Colonic mucosa (tissue), 4 donors: ENCODE data around the gene CFAP61. TPM values are rescaled to one million over a fixed set of nuclear protein-coding genes. Genes with fewer than 3 reads are reported as not detected.

Experiments
- DNase-seq: peaks from one replicate; pipeline ENCODE4 v3.0.0-alpha.2; 2020
- H3K27ac ChIP-seq: fragments of 200-600 bp; one replicate; pipeline ENCODE4 v1.8.0; 2021
- H3K27me3 ChIP-seq: fragments of 200-600 bp; one replicate; pipeline ENCODE4 v1.8.0; 2021
- H3K36me3 ChIP-seq: fragments of 200-600 bp; one replicate; pipeline ENCODE4 v1.8.0; 2021
- H3K4me1 ChIP-seq: fragments of 200-600 bp; one replicate; pipeline ENCODE4 v1.8.0; 2021; ENCODE audit warnings: mild to moderate bottlenecking
- H3K4me3 ChIP-seq: fragments of 200-600 bp; one replicate; pipeline ENCODE4 v1.8.0; 2021
- H3K9ac ChIP-seq, 2 donors: one replicate each; pipeline ENCODE4 v1.7.0; 2013; ENCODE audit warnings: control low read depth in 2 of 2, low read depth in 2 of 2, low read length in 2 of 2
- H3K9me3 ChIP-seq: fragments of 200-600 bp; one replicate; pipeline ENCODE4 v1.8.0; 2021
- intact Hi-C: fragments of 100-400 bp; cut with DNase I; formaldehyde crosslinking; loops from one replicate; pipeline ENCODE4 v1.14.1; 2022
- total RNA-seq, 2 donors: library from RNA; stranded (reverse); fragmentation: NEBNext Ultra II Directional in 1 of 2; extraction: Animal tissue kit (Norgen Biotek cat#: 25700) in 1 of 2; gene quantifications; one replicate each; pipeline ENCODE4 v1.2.1, GENCODE V29; 2021
- TF ChIP-seq, protein P1 (sequence below): fragments of 200-600 bp; IDR thresholded peaks from one replicate; pipeline ENCODE4 v1.8.0; 2022; ENCODE audit warnings: antibody characterized with exemption, mild to moderate bottlenecking
- donor health status: healthy.
- donor health status: DM: no; HTN: no; CAD: no.
- donor health status: DM: no; HTN: no; CAD: no.

CFAP61 gene
- total RNA-seq, 2 donors from 2014 or later = 0.32 TPM; not detected in 1

DNA sequence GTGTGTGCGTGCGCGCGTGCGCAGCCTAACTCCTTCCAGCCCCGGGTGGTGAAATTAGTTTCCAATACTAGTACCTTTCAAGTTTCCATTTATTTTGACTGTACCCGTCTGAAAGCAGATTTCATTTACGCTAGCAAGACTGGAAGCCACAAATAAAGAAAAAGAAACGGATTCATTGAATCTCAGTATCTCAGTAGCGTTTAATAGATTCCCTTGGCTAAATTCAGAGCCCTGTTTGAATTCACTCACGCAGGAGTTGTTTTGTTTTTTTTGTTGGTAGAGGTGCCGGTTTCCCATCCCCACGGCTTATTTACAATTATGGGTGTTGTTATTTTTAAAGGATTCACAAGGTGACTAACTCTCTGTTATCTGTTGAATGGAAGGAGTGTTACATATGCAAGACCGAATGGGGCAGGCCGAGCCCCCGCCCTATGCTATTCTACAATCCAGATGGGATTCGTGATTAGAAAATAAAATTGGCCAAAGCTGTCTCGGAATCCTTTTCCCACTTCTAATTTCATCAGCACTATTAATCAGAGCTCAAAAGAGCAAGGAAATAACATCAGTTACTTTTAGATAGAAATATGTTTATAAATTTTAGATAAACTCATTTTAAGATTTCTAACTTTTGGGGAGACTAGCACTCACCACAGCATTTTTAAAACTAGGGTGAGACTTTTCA is 313.3 kb downstream of the CFAP61 start:
- no peak overlapping the region for H3K4me3 ChIP-seq
- H3K36me3 ChIP-seq = no peaks in the 10 kb centered on the region
- H3K9ac ChIP-seq = no peak overlapping the region
- no peaks in the 10 kb centered on the region for H3K9me3 ChIP-seq
- no peak for DNase-seq
- intact Hi-C loops = no loop called here
- H3K27me3 ChIP-seq = peaks cover 71% of the 10 kb centered on the region
- TF ChIP-seq, protein P1, sequence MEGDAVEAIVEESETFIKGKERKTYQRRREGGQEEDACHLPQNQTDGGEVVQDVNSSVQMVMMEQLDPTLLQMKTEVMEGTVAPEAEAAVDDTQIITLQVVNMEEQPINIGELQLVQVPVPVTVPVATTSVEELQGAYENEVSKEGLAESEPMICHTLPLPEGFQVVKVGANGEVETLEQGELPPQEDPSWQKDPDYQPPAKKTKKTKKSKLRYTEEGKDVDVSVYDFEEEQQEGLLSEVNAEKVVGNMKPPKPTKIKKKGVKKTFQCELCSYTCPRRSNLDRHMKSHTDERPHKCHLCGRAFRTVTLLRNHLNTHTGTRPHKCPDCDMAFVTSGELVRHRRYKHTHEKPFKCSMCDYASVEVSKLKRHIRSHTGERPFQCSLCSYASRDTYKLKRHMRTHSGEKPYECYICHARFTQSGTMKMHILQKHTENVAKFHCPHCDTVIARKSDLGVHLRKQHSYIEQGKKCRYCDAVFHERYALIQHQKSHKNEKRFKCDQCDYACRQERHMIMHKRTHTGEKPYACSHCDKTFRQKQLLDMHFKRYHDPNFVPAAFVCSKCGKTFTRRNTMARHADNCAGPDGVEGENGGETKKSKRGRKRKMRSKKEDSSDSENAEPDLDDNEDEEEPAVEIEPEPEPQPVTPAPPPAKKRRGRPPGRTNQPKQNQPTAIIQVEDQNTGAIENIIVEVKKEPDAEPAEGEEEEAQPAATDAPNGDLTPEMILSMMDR = no peak
- peaks cover 10% of the 10 kb centered on the region for H3K4me1 ChIP-seq
- H3K27ac ChIP-seq = no peak overlapping the region

DNA sequence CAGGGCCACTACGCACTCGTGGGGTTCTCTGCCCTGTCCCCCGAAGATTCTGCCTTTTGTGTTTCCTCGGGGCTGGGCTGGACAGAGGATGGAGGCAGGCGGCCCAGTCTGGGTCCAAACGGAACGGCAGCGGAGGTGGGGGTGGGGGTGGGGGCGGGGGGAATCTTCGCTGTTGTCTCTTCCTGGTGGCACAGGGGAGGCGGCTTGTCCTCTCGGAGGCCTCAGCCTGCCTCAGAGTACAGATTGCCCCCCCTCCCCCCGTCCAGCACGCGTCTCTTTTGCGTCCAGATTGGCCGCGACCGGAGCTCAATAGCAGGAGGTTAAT is 314.2 kb downstream of the CFAP61 start:
- H3K36me3 ChIP-seq = no peaks in the 10 kb centered on the region
- H3K27me3 ChIP-seq = peaks cover 78% of the 10 kb centered on the region
- no peak overlapping the region for H3K27ac ChIP-seq
- H3K4me1 ChIP-seq = peaks cover 10% of the 10 kb centered on the region
- TF ChIP-seq, protein P1 = no peak
- no peak overlapping the region for H3K9ac ChIP-seq
- intact Hi-C loops = no loop called here
- no peak for DNase-seq
- no peak overlapping the region for H3K4me3 ChIP-seq
- H3K9me3 ChIP-seq = no peaks in the 10 kb centered on the region

DNA sequence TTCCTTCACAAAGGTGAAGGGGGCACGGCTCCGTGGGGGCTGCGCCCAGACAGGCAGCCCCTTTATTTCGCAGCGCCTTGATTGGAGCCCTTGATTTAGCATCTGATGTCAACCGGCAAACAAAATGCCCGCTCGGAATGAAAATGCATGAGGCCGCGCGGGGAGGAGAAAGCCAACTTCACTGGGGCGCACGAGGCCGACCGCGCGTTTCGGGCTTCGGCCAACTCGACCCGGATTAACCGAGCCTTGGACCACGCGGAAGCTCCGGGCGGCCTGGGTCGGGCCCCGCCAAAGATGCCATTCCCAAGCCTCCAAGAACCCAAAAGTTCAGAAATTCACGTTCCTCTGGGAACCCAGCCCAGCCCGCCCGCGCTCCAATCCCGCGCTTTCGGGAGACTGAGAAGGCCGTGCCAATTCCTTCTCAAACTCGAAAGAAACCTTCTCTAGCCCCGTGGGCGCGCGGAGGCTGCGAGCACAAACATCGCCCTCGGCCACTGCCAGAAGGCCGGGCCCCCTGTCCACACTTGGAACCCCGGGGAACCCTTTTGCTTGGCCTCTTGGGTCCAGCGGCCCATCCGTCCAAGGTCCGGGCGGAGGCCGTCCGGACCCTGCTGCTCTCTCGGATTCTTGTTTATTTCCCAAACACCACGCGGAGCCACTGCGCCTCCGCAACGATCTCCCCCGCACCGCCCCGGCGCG is 314.7 kb downstream of the CFAP61 start:
- Histone ChIP-seq H3K36me3 (no peaks in the 10 kb centered on the region), H3K4me1 (peaks cover 10% of the 10 kb centered on the region), H3K27me3 (peaks cover 78% of the 10 kb centered on the region), H3K27ac (no peak overlapping the region), H3K9ac (no peak overlapping the region), H3K9me3 (no peaks in the 10 kb centered on the region), H3K4me3 (no peak overlapping the region)
- TF ChIP-seq, protein P1 = no peak
- no peak for DNase-seq
- intact Hi-C loops = no loop called here

DNA sequence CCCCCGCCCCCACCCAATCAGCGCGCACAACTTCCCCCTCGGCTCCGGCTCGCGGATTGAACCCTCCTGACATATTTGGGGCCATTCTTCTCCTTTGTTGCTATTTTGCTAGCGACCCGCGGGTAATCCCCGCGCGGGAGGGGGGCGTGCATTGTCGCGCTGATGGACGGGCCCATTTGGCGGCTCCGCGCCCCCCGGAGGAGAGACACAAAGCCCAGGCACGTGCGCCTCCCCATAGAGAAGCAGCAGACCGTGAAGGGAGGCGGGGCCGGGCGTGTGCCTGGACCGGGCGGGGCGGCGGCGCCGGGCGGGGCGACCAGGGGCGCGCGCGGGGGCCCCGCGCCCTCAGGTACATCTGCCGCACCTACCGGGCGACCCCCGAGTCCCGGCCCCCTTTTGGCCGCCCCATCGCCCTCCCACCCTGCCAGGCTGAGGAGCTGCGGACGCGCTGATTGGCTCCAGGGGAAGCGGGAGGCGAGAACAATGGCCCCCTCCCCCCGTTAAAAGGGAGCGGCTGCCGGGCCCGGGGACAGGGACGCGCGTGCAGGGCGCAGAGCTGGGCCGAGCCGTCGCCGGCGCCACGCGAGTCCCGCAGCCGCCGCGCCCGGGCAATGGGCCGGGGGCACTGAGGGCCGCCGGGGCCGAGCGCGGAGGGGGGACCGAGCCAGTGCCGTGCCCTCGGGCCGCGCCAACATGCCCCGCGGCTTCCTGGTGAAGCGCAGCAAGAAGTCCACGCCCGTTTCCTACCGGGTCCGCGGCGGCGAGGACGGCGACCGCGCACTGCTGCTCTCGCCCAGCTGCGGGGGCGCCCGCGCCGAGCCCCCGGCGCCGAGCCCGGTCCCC is 315.5 kb downstream of the CFAP61 start, which contains the start of gene INSM1:
TSS of gene INSM1 (plus strand) at position 530 of the 843 bp plus-strand sequence. CDS start at position 694, 164 bp downstream.
- TF ChIP-seq, protein P1 = no peak
- no peaks in the 10 kb centered on the region for H3K36me3 ChIP-seq
- H3K4me3 ChIP-seq = no peak within 1 kb of the TSS
- H3K27ac ChIP-seq = no peak within 1 kb of the TSS
- peaks cover 10% of the 10 kb centered on the region for H3K4me1 ChIP-seq
- no peaks in the 10 kb centered on the region for H3K9me3 ChIP-seq
- intact Hi-C loops = no loop called here
- H3K27me3 ChIP-seq = peaks cover 78% of the 10 kb centered on the region
- no peak for DNase-seq
- H3K9ac ChIP-seq = no peak within 1 kb of the TSS

DNA sequence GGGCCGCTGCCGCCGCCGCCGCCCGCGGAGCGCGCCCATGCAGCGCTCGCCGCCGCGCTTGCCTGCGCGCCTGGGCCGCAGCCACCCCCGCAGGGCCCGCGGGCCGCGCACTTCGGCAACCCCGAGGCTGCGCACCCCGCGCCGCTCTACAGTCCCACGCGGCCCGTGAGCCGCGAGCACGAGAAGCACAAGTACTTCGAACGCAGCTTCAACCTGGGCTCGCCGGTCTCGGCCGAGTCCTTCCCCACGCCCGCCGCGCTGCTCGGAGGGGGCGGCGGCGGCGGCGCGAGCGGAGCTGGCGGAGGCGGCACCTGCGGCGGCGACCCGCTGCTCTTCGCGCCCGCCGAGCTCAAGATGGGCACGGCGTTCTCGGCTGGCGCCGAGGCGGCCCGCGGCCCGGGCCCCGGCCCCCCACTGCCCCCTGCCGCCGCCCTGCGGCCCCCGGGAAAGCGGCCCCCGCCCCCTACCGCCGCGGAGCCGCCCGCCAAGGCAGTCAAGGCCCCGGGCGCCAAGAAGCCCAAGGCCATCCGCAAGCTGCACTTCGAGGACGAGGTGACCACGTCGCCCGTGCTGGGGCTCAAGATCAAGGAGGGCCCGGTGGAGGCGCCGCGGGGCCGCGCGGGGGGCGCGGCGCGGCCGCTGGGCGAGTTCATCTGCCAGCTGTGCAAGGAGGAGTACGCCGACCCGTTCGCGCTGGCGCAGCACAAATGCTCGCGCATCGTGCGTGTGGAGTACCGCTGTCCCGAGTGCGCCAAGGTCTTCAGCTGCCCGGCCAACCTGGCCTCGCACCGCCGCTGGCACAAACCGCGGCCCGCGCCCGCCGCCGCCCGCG is 316.3 kb downstream of the CFAP61 start:
- no peak for DNase-seq
- H3K27ac ChIP-seq = no peak overlapping the region

More for the DNA sequence above, 316.3 kb downstream of the CFAP61 start:
- Histone ChIP-seq H3K9ac (no peak overlapping the region), H3K36me3 (no peaks in the 10 kb centered on the region), H3K4me1 (peaks cover 10% of the 10 kb centered on the region), H3K4me3 (no peak overlapping the region), H3K9me3 (no peaks in the 10 kb centered on the region), H3K27me3 (peaks cover 74% of the 10 kb centered on the region)
- TF ChIP-seq, protein P1 = no peak
- intact Hi-C loops = no loop called here
